ENCODE results near the gene TARBP1. TPM values are rescaled to one million over a fixed set of nuclear protein-coding genes. Genes with fewer than 3 reads are reported as not detected.

The TARBP1 gene
- total RNA-seq, 4 donors from 2014 or later: 5.7 to 11.9 (median 8.2) TPM

DNA sequence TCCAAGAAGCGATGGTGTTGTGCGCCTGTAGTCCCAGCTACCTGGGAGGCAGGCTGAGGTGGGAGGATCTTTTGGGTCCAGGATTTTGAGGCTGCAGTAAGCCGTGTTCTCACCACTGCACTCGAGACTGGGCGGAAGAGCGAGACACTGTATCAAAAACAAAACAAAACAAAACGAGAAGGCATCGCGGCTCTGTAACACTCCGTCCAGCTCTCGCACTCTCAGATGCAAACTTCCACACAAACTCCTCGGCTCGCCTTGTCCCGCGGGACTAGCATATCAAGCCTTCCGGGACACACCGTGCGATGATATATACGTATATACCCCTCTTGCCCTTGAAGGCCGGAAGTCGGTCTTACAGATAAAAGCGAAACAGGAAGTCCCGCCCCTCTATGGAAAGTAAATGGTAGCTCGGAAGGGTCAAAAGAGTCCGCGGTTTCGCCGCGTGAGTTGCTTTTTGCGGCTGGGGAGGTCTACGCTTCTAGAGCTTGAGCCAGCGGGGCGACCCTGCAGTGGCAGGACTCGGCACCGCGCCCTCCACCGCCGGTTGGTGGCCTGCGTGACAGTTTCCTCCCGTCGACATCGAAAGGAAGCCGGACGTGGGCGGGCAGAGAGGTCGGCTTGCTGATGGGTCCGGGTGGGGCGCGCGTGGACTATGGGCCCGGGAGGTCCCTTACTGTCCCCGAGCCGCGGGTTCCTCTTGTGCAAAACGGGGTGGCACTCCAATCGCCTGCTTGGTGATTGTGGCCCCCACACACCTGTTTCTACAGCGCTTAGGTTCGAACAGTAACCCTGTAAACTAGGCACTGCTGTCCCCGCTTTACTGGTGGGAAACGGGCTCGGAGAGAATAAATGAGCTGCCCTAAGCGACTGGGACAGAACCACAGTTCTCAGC, 105.7 kb downstream of the TARBP1 start, which contains the start of gene COA6:
TSS of gene COA6 (plus strand) at position 393 of the 895 bp plus-strand sequence. CDS start at position 404, 11 bp downstream.
- DNase-seq: peak; percentile 88 to 91
- intact Hi-C loops (cut with DNase I; ENCODE audit: low total_unique reads) (loop anchor here (5.0 kb wide), 1 partner anchor 104 kb away; the partner anchor contains the start of gene TARBP1), in situ Hi-C loops (cut with MboI; ENCODE audit: low sequenced_read_pairs in 4 of 4) (no loop called here)
- H3K4me1 ChIP-seq: peaks cover 18 to 30% of the 10 kb centered on the region in 2 donors
- peak; percentile 99 for ATAC-seq
- no peaks in the 10 kb centered on the region for H3K27me3 ChIP-seq
- peaks cover 0 to 34% of the 10 kb centered on the region in 2 donors for H3K36me3 ChIP-seq
- H3K4me3 ChIP-seq: peak within 1 kb of the TSS; percentile 82 to 96 (median 95)
- H3K9me3 ChIP-seq: no peaks in the 10 kb centered on the region
- peak in 1 of 5 experiments; percentile 53 for TF ChIP-seq CTCF (IDR thresholded peaks at IDR 0.05 in 4 of 5, conservative IDR thresholded peaks at IDR 0.05 in 1 of 5)
- peak; percentile 85 to 89 for TF ChIP-seq POLR2A (IDR thresholded peaks at IDR 0.05)
- peak within 1 kb of the TSS; percentile 91 to 97 (median 96) for H3K27ac ChIP-seq

- Histone ChIP-seq H3K27me3 (no peaks in the 10 kb centered on the region), H3K27ac (peak overlapping the region; percentile 91 to 97 (median 96)), H3K4me1 (peaks cover 18 to 30% of the 10 kb centered on the region in 2 donors), H3K36me3 (peaks cover 0 to 22% of the 10 kb centered on the region in 2 donors), H3K9me3 (no peaks in the 10 kb centered on the region), H3K4me3 (peak overlapping the region; percentile 82 to 96 (median 95))
- DNase-seq: no peak
- no peak for ATAC-seq
- in situ Hi-C loops (cut with MboI; ENCODE audit: low sequenced_read_pairs in 4 of 4): no loop called here
- no peak for TF ChIP-seq POLR2A (IDR thresholded peaks at IDR 0.05)
- no peak for TF ChIP-seq CTCF (IDR thresholded peaks at IDR 0.05 in 4 of 5, conservative IDR thresholded peaks at IDR 0.05 in 1 of 5)
- intact Hi-C loops (cut with DNase I; ENCODE audit: low total_unique reads): loop anchor here (5.0 kb wide), 1 partner anchor 105 kb away; the partner anchor contains the start of gene TARBP1
Measured at GRCh38 chr1:234372011-234372757, 106.8 kb downstream of the TARBP1 start.

DNA sequence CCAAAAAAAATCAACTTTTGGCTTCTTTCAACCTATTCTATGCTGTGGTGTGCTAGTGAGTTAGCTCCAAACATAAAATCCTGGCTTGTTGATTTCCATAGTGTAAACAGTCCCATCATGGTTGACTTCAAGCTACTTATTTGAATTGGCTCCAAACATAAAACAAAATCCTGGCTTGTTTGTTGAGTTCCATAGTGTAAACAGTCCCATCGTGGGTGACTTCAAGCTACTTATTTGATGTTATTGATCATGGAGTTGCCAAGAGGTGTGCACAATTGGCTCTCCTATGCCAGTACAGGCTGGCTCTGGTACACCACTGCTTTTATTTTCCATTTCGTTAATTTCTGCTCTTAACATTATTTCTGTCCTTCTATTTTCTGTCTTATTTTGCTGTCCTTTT, 107.6 kb downstream of the TARBP1 start:
- H3K4me1 ChIP-seq: peaks cover 18 to 30% of the 10 kb centered on the region in 2 donors
- intact Hi-C loops (cut with DNase I; ENCODE audit: low total_unique reads): loop anchor here (5.0 kb wide), 1 partner anchor 106 kb away; the partner anchor contains the start of gene TARBP1
- ATAC-seq (no peak), DNase-seq (no peak)
- no peak overlapping the region for H3K4me3 ChIP-seq
- H3K36me3 ChIP-seq: peaks cover 0 to 15% of the 10 kb centered on the region in 2 donors
- no peaks in the 10 kb centered on the region for H3K9me3 ChIP-seq
- no peaks in the 10 kb centered on the region for H3K27me3 ChIP-seq
- TF ChIP-seq CTCF (IDR thresholded peaks at IDR 0.05 in 4 of 5, conservative IDR thresholded peaks at IDR 0.05 in 1 of 5) (no peak), POLR2A (IDR thresholded peaks at IDR 0.05) (no peak)
- no peak overlapping the region for H3K27ac ChIP-seq
- in situ Hi-C loops (cut with MboI; ENCODE audit: low sequenced_read_pairs in 4 of 4): no loop called here

- DNase-seq (no peak), ATAC-seq (no peak)
- Histone ChIP-seq H3K4me1 (peaks cover 18 to 20% of the 10 kb centered on the region in 2 donors), H3K27ac (no peak overlapping the region), H3K27me3 (no peaks in the 10 kb centered on the region), H3K4me3 (no peak overlapping the region), H3K9me3 (no peaks in the 10 kb centered on the region), H3K36me3 (no peaks in the 10 kb centered on the region)
- TF ChIP-seq CTCF (IDR thresholded peaks at IDR 0.05 in 4 of 5, conservative IDR thresholded peaks at IDR 0.05 in 1 of 5): no peak
- no peak for TF ChIP-seq POLR2A (IDR thresholded peaks at IDR 0.05)
- intact Hi-C loops (cut with DNase I; ENCODE audit: low total_unique reads) (loop anchor here (5.0 kb wide), 1 partner anchor 108 kb away; the partner anchor contains the start of gene TARBP1), in situ Hi-C loops (cut with MboI; ENCODE audit: low sequenced_read_pairs in 4 of 4) (no loop called here)
Measured at GRCh38 chr1:234369784-234370183, 109.2 kb downstream of the TARBP1 start.

Measured in gastrocnemius medialis (tissue), 4 donors.